Stimulated activated CD8-positive, alpha-beta memory T cell treated with anti-CD3 and anti-CD28 coated beads, Interleukin-15, amount 100 ng/mL, for 4 hours (primary cell): ENCODE data around the gene EFNA3.

Experiments used
- DNase-seq, 2 donors: peaks; one replicate each; pipeline ENCODE4 v3.0.0-alpha.2; 2020; ENCODE audit warnings: low read depth in 2 of 2

Gene EFNA3

GRCh38 chr1:155066777-155067176 lies 11.9 kb upstream of the EFNA3 start:
- DNase-seq = no peak

- DNase-seq = no peak
Observed at GRCh38 chr1:155068599-155068998, 10.0 kb upstream of the EFNA3 start.

DNA sequence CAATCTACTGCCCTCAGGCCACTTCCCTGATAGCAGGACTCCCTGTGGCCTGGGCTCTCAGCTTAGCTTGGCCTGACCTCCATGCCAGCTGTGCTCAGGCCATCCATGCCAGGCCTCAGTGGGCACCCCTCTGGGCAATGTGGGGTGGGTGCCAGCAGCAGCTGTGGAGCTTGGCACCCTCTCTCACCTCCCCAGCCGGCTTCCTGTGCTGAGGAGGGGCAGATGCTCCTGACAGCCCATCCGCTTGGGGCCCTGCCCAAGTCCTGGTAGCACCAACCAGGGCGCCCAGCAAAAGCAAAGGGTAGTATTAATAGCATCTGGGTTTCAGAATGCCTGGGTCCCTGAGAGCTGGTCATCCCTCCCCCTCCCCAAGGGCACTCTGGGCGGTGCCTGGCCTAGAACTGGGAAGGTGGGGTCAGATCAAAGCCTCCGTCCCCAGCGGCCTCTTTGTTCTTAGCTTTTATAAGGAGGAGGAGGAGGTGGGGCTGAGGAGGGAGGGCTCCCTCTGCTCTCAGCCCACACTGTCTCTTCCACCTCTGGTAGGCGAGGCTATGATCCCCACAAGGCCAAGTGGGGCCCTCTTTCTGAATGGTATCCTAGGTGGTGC lies 9.0 kb upstream of the EFNA3 start:
- DNase-seq = no peak

- DNase-seq = no peak
Observed at GRCh38 chr1:155070158-155070621, 8.4 kb upstream of the EFNA3 start.

- DNase-seq = peak in 1 of 2 donors; percentile 49
Observed at GRCh38 chr1:155070721-155071569, 7.7 kb upstream of the EFNA3 start.

DNA sequence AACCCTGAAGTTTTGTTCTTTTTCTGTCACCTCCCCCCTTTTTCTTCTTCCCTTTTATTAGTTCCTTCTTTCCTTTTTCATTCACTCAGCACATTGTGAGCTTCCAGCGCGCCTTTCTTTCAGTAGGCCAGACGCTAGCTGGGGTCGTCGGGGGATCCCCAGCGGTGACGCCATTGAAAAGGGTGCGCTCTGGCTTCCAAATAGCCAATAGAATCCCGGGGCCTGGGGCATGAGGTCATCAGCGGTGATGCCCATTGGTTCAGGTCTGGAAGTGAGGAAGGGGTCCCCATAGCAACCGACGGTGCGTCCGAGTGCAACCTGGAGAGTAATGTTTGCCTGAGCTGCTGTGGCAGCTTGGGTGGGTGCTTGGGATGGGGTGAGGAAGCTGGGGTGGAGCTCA lies 6.9 kb upstream of the EFNA3 start:
- DNase-seq = no peak

GRCh38 chr1:155072531-155073289 lies 5.9 kb upstream of the EFNA3 start:
- DNase-seq = no peak

GRCh38 chr1:155073377-155074242 lies 5.0 kb upstream of the EFNA3 start:
- no peak for DNase-seq

DNA sequence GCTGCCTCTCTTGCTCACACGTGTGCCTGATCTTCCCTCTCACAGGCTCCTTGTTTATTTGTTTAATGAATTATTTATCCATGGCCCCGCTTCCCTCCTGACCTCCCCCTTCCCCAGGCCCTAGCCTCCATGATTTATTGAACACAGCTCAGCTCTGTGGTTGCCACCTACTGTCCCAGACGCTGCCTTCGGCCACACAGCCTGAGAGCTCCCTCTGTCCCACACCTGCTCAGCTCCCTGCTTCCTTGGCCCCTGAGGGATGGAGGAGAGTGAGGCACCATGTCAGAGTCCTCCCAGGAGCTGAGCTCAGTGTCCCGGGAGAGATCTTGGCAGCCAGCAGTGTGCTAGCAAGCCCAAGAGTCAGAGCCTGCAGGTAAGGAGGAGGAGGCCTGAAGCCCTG lies 3.1 kb upstream of the EFNA3 start:
- DNase-seq = no peak

DNA sequence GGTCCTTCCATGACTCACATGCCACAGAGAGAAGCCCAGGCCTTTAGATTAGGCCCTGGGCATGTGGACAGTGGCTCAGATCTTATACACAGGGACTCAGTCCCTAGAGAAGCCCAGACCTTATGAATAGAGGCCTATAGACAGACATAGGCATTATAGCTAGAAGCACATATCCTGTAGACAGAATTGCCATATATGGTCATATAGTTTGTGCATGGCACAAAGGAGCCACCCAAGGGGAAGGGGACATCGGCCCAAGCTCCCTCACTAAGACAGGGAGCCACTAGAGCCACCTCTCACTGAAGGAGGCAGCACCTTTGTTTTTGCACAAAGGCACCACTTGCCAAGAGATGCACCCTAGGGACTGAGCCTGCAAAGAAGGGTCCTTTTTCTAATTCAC lies 2.3 kb upstream of the EFNA3 start:
- no peak for DNase-seq

- no peak for DNase-seq
Observed at GRCh38 chr1:155077346-155077745, 1.3 kb upstream of the EFNA3 start.

DNA sequence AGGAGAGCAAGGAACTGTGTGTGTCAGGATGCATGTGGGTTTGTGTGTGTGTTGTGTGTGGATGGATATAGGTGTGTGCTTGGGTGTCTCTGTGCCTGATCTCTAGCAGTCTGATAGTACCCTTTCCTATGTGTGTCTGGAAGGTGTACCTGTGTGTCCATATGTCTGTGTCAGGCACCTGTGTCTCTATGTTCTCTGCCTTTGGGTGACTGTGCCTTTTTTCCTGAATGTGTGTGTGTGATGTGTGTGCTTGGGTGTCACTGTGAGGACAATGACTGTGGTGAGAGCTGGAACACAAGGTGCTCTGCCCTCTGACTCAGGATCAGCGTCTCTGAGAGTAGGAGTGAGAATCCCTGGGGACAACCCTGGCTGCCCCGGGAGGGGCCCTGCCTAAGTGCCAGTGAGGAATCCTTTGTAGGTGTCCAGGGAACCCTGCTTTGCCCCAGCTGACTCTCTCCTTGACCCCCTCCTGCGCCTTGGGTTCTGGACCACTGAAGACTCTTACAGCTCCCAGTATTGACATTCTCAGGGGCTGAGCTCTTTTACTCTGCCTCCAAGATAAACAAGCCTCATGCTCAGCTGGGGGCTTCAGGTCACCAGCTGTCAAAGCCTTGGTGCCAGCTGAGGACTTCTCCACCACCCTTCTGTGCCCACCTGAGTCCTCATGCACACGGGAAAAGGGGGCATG lies 735 bp upstream of the EFNA3 start:
- DNase-seq = no peak

GRCh38 chr1:155079210-155079486 lies 511 bp downstream of the EFNA3 start:
- no peak for DNase-seq

DNA sequence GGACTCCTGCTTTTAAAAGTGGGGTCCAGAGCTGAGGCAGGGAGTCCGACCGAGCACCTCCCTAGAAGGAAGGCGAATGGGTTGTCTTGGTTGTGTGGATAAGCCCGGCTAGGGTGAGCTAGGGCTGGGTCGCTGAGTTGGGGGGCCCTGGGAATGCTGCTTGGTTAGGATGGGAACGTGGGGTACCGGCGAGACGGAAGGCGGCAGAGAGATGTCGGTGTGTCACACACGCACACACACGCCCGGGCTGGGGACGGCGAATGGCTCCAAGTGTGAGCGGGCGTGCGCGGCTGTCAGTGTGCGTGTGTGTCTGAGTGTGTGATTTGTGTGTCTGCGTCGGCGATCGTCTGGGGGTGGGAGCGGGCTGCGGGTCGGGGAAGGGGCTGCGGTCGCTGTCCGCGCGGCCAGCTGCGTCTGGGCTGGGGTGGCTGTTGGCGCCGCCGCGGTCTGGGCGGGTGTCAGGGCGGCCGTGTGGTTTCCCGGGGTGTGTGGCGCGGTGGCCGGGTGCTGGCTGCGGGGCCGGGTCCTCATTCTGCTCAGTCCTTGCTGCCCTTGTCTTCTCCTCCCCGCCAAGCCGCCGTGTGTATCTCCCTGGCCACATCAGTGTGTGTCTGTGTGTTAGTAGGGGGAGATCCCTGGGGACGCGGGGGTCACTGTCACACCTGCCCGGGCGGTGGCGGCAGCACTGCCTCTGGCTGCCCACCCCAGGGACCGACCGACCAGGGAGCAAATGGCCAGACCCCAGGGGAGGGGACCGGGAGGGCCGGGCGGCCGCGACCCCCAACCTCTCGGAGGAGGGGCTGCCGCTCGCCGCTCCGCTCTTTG lies 1.1 kb downstream of the EFNA3 start:
- no peak for DNase-seq

DNA sequence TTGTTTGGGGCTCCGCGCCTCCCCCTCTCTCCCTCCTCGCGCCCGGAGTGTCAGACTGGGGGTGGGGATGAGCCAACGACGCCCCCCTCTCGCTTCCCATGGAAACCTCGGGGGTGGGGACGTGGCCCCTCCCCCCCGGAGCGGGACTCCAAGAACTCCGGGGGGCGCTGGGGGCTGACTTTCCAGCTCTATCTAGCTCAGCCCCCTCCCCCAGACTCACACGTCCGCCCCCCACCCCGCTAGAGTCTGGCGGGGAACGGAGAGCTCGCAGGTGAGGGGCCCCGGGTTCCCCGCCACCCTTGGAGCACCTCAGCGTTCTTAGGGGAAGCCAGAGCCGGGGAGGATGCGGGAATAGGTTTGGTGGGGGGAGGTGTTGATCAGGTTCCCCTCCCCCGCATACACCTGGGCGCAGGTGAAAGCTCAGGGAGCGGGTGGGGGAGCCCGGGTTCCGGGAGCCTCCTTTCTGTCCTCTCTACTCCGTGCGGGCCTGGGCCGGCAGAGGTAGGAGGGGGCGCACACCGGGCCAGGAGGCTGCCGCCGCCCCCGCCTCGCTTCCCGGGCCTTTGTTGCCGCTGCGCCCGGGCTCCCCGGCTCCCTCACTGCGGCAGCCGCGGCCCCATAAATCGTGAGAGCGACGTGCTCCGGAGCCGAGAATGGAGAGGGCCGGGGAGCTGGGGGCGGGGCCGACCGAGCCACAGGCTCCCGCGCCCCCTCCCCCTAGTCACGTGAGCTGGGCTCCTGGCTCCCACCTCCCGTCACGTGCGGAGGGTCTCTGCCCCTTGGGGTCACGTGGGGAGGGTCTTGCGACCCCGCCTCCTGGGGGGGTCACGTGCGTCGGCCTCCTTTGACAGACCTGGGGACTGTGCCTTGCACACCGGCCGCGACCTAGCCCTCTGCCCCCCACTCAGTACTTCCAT lies 1.9 kb downstream of the EFNA3 start:
- no peak for DNase-seq

DNA sequence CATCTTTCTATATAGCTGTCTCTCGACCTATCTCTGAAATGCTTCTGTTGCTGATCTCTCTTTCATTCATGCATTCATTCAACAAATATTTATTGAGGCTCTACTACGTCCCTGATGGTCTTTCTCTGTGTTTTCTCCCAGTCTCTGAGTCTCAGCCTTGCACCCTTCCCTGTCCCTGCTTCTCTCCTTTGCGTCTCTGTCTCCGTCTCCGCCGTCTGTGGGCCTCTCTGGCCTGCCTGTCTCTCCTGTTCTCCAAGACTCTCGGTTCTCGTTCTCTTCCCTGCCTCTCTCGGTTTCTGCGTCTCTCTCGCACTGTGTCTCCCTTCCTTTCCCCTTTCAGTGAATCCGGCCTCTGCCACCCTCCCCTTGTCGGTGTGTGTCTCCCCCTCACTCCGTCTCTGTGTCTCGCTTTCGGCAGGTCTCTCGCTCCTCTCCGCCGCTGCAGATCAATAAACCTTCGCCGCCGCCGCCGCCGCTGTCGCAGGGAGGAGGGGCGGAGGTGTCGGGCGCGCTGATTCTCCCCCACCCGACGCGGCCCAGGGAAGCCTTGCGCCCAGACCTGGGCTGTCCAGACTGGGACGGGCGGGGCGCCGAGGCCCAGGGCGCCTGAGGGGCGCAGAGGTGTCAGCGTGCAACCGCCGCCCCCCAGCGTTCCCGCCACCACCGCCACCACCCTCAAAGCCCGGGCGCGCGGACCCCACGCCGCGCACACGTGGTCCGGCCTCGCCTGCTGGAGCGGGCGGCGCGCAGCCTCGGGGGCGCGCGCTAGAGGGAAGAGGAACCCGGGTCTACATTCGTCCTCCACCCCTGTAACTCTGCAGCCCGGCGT lies 3.0 kb downstream of the EFNA3 start:
- DNase-seq = no peak

DNA sequence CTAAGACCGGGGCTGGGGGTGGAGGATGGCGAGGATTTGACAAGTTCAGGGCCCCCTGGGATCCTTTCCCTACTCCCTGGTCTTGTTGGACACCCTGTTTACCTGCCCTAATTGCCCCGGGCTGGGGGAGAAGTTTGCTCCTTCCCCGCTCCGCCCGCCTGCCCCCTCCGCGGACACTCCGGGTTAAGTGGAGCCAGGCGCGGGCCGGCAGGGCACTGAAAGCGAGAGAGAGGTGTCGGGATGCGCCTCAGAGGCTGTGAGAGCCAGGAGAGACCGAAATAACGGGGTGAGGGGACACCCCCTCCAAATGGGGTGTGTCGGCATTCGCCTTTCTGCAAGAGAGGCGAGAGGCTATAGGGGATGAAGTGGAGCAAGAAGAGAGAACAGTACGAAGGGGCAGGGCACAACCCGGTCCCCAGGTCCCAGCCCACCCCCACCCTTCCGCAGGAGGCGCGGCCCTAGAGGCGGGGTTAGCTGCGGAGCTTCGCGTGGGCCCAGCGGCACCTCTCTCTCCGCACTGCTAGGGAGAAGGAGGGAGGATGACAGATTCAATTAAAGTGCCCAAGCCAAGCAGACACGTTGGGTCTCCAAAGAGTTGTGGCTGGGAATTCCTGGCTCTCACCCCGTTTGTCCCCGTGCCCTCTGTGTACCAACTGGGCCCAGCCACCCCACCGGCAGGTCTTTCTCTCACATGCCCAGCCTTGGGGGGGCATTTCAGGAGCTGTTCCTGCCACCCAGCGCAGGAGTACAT lies 3.8 kb downstream of the EFNA3 start:
- no peak for DNase-seq

DNA sequence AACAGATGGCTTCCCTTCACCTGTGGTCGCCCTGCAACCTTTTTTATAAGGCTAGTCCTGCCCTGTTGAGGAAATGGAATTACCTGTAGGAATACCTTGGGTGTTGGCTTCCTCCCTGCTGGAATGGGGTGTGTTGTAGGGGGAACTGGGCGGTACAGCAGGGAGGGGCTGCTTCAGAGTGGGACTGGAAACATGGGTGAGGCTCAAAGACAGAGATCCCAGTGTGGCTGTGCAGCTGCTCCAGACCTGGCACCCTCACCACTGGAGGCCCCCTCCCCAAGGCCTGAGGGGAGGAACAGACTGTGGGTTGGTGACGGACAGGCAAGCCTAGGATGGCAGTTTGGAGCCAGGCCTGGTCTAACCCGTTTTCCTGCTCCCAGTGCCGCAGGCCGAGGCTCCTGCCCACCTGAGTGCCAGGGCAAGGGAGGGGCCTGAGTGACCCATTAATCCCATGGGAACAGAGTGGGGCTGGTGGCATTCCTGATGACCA lies 4.5 kb downstream of the EFNA3 start:
- no peak for DNase-seq
